PC-9 (cell line): ENCODE measurements around the gene DDIT4. TPM values are rescaled to one million over a fixed set of nuclear protein-coding genes. Genes with fewer than 3 reads are reported as not detected.
A peak's percentile ranks its signal among the peaks of the same experiment; 100 is the strongest.

Experiments used
- BruUV-seq: library from RNA; stranded (reverse); fragments of 400-500 nt; replicated peaks from 2 replicates; lab custom pipeline; 2021; lab: Mats Ljungman, UMichigan
- CTCF ChIA-PET: fragments of 300-600 bp; sonication (Branson Sonifier 250); formaldehyde crosslinking; loops from one replicate; lab custom pipeline; 2022; ENCODE audit warnings: antibody characterized with exemption; lab: Charles Lee
- POLR2A ChIA-PET: fragments of 300-600 bp; sonication (Branson Sonifier 250); formaldehyde crosslinking; loops from one replicate; lab custom pipeline; 2022; ENCODE audit warnings: antibody characterized with exemption; ENCODE audit not compliant: unreplicated experiment; lab: Charles Lee
- DNase-seq, 2 experiments: peaks; one replicate each; pipeline versions ENCODE4 v3.0.0 to v3.0.0-alpha.2; 2015 to 2022; ENCODE audit warnings: mixed read lengths in 1 of 2
- H2AFZ ChIP-seq: fragments of 200-600 bp; sonication (generic); 2 replicates; pipeline ENCODE4 v1.8.1; 2017; ENCODE audit warnings: antibody characterized with exemption
- H3F3A ChIP-seq: fragments of 200-600 bp; sonication (generic); 2 replicates; pipeline ENCODE4 v1.8.1; 2017; ENCODE audit warnings: antibody characterized with exemption, mild to moderate bottlenecking, low read depth; ENCODE audit not compliant: insufficient read depth
- H3K27ac ChIP-seq: fragments of 200-600 bp; sonication (generic); 2 replicates; pipeline ENCODE4 v1.6.1; 2016; ENCODE audit warnings: mixed run types
- H3K27me3 ChIP-seq: fragments of 200-600 bp; sonication (generic); 2 replicates; pipeline ENCODE4 v1.6.1; 2016; ENCODE audit warnings: low read depth, mixed run types; ENCODE audit not compliant: insufficient read depth
- H3K36me3 ChIP-seq: fragments of 200-600 bp; sonication (generic); 2 replicates; pipeline ENCODE4 v1.6.1; 2016; ENCODE audit warnings: low read depth, mixed run types
- H3K4me1 ChIP-seq: fragments of 200-600 bp; sonication (generic); replicated peaks from 2 replicates; pipeline ENCODE4 v1.6.1; 2016; ENCODE audit warnings: mixed run types; ENCODE audit not compliant: insufficient read depth
- H3K4me2 ChIP-seq: fragments of 200-600 bp; sonication (generic); 2 replicates; pipeline ENCODE4 v1.6.1; 2017; ENCODE audit warnings: mixed run types
- H3K4me3 ChIP-seq: fragments of 200-600 bp; sonication (generic); 2 replicates; pipeline ENCODE4 v1.6.1; 2016; ENCODE audit warnings: mixed run types
- H3K79me2 ChIP-seq: fragments of 200-600 bp; sonication (generic); 2 replicates; pipeline ENCODE4 v1.6.1; 2017; ENCODE audit warnings: low read depth, mixed run types
- H3K9me2 ChIP-seq: fragments of 200-600 bp; sonication (generic); 2 replicates; pipeline ENCODE4 v1.8.1; 2017; ENCODE audit warnings: mild to moderate bottlenecking; ENCODE audit not compliant: insufficient read depth
- H3K9me3 ChIP-seq: fragments of 200-600 bp; sonication (generic); 2 replicates; pipeline ENCODE4 v1.8.1; 2016; ENCODE audit warnings: low read depth; ENCODE audit not compliant: insufficient read depth
- H4K20me1 ChIP-seq: fragments of 200-600 bp; sonication (generic); 2 replicates; pipeline ENCODE4 v1.8.1; 2017; ENCODE audit not compliant: insufficient read depth
- EZH2 ChIP-seq: fragments of 200-600 bp; sonication (generic); IDR thresholded peaks from 2 replicates; pipeline ENCODE4 v1.8.0; 2017; ENCODE audit warnings: antibody characterized with exemption, low read depth
- intact Hi-C: fragments of 100-400 bp; cut with micrococcal nuclease; formaldehyde crosslinking; loops from one replicate; pipeline ENCODE4 v1.10.0; 2022; ENCODE audit not compliant: unreplicated experiment
- total RNA-seq: library from RNA; stranded (reverse); gene quantifications from 2 replicates; pipeline ENCODE4 v1.2.3, GENCODE V29; 2021
- TF ChIP-seq, protein P1 (sequence below): fragments of 200-600 bp; sonication (generic); conservative IDR thresholded peaks from 2 replicates; pipeline ENCODE4 v1.6.1; 2017; ENCODE audit warnings: mixed run types, antibody characterized with exemption, mild to moderate bottlenecking, moderate library complexity

The DDIT4 gene
- total RNA-seq, 1 experiment from 2014 or later: 212 TPM

DNA sequence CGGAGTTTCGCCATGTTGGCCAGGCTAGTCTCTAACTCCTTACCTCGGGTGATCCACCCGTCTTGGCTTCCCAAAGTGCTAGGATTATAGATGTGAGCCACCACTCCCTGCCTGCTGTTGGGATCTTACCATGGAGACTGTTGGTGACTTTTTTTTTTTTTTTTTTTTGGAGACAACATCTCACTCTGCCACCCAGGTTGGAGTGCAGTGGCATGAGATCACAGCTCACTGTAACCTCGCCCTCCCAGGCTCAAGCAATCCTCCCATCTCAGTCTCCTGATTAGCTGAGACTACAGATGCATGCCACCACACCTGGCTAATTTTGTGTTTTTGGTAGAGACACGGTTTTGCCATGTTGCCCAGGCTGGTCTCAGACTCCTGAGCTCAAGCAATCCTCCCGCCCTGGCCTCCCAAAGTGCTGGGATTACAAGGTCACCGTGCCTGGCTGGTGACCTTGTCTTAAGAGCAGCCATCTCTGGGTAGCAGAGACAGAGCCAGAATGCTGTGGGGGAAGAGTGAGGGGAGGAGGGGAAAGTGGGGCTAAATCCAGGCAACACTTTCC, 32.0 kb upstream of the DDIT4 start:
- POLR2A ChIA-PET: interaction anchor here (0.6 to 1.0 kb wide), 2 partner anchors 78 to 90 kb away, joined by 5 to 26 read pairs; no protein-coding TSS in a partner anchor

DNA sequence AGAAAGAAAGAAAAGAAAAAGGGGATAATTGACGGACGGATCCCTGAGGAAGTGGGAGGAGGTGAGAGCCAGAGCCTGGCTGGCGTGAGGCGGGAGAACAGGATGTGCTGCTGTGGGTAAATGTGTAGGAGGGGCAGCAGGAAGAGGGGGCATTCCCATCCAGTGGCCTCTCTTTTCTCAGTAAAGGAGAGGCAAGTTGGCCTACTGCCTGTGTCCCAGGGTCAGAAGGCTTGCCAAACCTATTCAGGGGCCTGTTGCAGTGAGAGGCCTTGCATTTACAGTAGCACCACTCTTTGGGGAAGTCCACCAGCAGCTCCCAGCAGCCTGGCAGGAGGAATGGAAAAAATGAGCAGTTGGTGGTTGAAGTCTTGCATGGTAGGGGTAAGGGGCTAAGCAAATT, 31.0 kb upstream of the DDIT4 start:
- Histone ChIP-seq H3K4me1 (peaks cover 50% of the 10 kb centered on the region), H3K27ac (peak overlapping the region; percentile 82), H2AFZ (no peak overlapping the region)

More for the DNA sequence above, 32.0 kb upstream of the DDIT4 start:
- Histone ChIP-seq H3K27ac (no peak overlapping the region), H3K9me3 (no peaks in the 10 kb centered on the region), H4K20me1 (no peaks in the 10 kb centered on the region), H2AFZ (no peak overlapping the region), H3K36me3 (no peaks in the 10 kb centered on the region), H3K27me3 (no peaks in the 10 kb centered on the region), H3K4me2 (no peak overlapping the region), H3K9me2 (no peaks in the 10 kb centered on the region), H3F3A (peaks cover 49% of the 10 kb centered on the region), H3K79me2 (no peaks in the 10 kb centered on the region), H3K4me1 (peaks cover 50% of the 10 kb centered on the region), H3K4me3 (no peak overlapping the region)
- BruUV-seq: no TSS peak
- intact Hi-C loops: no loop called here
- CTCF ChIA-PET: no interaction called here
- no peak for TF ChIP-seq EZH2
- TF ChIP-seq, protein P1, sequence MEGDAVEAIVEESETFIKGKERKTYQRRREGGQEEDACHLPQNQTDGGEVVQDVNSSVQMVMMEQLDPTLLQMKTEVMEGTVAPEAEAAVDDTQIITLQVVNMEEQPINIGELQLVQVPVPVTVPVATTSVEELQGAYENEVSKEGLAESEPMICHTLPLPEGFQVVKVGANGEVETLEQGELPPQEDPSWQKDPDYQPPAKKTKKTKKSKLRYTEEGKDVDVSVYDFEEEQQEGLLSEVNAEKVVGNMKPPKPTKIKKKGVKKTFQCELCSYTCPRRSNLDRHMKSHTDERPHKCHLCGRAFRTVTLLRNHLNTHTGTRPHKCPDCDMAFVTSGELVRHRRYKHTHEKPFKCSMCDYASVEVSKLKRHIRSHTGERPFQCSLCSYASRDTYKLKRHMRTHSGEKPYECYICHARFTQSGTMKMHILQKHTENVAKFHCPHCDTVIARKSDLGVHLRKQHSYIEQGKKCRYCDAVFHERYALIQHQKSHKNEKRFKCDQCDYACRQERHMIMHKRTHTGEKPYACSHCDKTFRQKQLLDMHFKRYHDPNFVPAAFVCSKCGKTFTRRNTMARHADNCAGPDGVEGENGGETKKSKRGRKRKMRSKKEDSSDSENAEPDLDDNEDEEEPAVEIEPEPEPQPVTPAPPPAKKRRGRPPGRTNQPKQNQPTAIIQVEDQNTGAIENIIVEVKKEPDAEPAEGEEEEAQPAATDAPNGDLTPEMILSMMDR: no peak
- DNase-seq: no peak

DNA sequence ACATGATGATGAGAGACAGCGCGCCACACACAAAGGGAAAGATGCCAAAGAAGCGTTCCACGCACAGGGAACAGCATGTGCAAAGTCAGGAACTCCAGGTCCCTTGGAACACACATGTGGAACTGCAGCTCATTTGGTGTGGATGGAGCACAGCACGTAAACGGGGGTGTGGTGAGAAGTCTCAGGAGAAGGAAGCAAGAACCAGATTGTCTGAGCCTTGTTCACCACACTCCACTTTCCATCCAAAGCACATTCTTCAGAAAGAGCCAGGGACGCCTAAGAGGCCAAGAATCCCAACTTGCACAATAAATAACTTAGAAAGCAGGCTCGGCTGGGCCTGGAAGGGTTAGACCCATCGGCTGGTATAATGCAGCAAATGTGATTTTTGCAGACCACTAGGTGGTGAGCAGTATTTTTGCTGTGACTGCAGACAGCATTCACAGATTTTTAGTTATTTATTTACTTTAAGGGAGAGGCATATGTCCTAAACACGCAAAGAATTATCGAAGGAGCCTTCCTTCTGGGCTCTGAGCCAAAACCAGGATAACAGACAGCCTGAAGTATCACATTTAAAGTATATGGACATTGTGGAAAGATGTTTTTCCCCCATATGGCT, 29.8 kb upstream of the DDIT4 start:
- Histone ChIP-seq H3K9me3 (no peaks in the 10 kb centered on the region), H3K27me3 (no peaks in the 10 kb centered on the region), H3K27ac (peak overlapping the region; percentile 82), H2AFZ (no peak overlapping the region), H3K36me3 (no peaks in the 10 kb centered on the region), H4K20me1 (no peaks in the 10 kb centered on the region), H3K4me1 (peaks cover 63% of the 10 kb centered on the region), H3K79me2 (no peaks in the 10 kb centered on the region), H3F3A (peaks cover 41% of the 10 kb centered on the region), H3K4me3 (no peak overlapping the region), H3K4me2 (peak overlapping the region; percentile 59), H3K9me2 (no peaks in the 10 kb centered on the region)
- DNase-seq: peak; percentile 77 to 95
- intact Hi-C loops: loop anchor here (1.0 kb wide), 2 partner anchors 29 to 84 kb away; partner anchors contain the start of gene DDIT4
- ChIA-PET CTCF (interaction anchor here (0.6 kb wide), 1 partner anchor 17 kb away, joined by 3 read pairs; no protein-coding TSS in a partner anchor), POLR2A (no interaction called here)
- TF ChIP-seq, protein P1: peak; percentile 62
- TF ChIP-seq EZH2: no peak
- no TSS peak for BruUV-seq

More for the DNA sequence above, 31.0 kb upstream of the DDIT4 start:
- no peak overlapping the region for H3K4me2 ChIP-seq
- no peak overlapping the region for H3K4me3 ChIP-seq
- POLR2A ChIA-PET: interaction anchor here (0.7 to 1.0 kb wide), 2 partner anchors 44 to 90 kb away, joined by 5 read pairs; no protein-coding TSS in a partner anchor
- intact Hi-C loops: no loop called here
- no TSS peak for BruUV-seq
- H3K79me2 ChIP-seq: no peaks in the 10 kb centered on the region
- no peaks in the 10 kb centered on the region for H3K36me3 ChIP-seq
- no peak for TF ChIP-seq EZH2
- TF ChIP-seq, protein P1: no peak
- no peaks in the 10 kb centered on the region for H3K9me2 ChIP-seq
- CTCF ChIA-PET: interaction anchor here (0.6 kb wide), 1 partner anchor 560 kb away, joined by 3 read pairs; no protein-coding TSS in a partner anchor
- no peaks in the 10 kb centered on the region for H3K27me3 ChIP-seq
- H3K9me3 ChIP-seq: no peaks in the 10 kb centered on the region
- peaks cover 40% of the 10 kb centered on the region for H3F3A ChIP-seq
- no peaks in the 10 kb centered on the region for H4K20me1 ChIP-seq
- DNase-seq: no peak
